GM19099 (cell line): ENCODE results near the gene SPANXN4.

ENCODE experiments used
- POLR2A ChIP-seq: IDR thresholded peaks from 3 replicates; pipeline ENCODE4 v1.6.1; 2011; ENCODE audit warnings: low read depth; ENCODE audit not compliant: insufficient read length; ENCODE audit errors: extremely low read depth

SPANXN4 gene, protein sequence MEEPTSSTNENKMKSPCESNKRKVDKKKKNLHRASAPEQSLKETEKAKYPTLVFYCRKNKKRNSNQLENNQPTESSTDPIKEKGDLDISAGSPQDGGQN

DNA sequence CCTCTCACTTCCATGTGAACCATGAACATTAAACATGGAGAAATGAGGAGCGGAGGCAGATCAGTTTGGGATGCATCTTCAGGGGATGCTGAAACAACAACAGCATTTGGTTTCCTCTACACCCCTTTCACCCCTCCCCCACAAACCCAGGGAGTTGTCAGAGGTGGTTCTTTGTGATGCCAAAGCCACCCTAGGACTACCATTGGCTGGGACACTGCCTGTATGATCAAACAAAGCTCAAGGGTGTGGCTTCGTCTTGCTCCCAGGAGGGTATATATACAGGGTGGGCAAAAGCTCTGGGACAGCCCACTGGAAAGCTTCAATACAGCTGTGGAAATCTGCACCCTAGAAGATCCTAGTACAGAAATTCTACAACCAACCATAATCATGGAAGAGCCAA is at the start of gene SPANXN4:
SPANXN4 (plus strand) TSS at position 301 of the 400 bp plus-strand sequence; CDS start at position 388, 87 bp downstream.
- TF ChIP-seq POLR2A = no peak

DNA sequence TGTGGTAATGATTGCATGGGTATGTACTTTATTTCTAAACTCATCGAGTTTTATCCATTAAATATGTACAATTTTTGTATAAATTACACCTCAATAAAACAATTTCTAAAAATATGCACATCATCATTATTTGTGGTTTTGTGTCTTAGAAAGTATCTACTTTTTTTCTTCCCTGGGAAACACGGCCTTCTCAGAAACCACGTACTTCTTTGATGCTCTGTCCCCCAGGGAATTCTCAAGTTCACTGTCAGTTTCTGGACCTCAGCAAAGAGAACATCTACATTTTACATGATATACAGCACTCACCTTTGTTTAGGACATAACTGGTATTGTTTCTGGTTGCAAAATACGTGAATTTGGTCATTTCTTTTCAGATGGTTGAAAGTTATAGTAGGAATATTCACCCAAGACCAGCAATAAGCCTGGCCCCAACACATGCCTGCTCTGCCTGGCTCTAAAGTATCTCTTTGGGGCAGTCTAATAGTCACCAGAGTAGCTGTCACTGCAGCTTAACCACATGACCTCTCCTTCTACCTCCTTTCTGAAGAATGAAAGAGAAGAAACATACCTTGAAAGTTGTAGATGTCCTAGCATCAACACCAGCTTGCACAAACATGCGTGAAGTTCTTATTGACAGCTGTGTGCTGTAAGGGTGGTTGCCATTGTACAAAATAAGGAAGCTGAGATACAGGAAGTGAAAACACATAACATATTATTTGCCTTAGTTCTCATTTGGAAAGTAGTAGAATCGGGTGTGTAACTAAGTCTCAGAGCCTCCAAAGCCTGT is 48.4 kb upstream of the SPANXN4 start:
- no peak for TF ChIP-seq POLR2A

DNA sequence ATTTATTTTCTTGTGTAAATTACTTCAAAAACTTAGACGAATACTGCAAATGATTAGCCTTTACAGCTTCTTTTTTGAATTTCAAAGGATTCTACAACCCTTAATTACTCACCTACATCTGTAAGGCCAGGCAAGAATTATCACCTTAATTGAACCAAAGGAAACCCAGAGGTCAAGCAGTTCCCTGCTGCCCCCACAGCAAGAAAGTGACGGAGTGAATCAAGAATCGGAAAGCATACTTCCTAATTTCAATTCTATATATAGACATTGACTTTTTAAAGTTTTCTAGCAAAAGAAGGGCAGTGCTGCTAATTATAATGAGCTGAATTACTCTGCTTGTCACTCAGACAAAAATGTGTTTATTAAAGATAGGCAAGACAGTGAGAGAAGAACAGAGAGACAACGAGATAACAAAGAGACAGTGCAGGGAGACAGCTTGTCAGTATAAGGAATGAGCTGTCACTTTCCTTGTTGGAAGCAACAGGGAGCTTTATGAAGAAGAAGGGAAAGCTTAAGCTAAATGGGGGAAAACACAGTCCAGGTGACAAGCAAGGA is 47.5 kb upstream of the SPANXN4 start:
- no peak for TF ChIP-seq POLR2A

DNA sequence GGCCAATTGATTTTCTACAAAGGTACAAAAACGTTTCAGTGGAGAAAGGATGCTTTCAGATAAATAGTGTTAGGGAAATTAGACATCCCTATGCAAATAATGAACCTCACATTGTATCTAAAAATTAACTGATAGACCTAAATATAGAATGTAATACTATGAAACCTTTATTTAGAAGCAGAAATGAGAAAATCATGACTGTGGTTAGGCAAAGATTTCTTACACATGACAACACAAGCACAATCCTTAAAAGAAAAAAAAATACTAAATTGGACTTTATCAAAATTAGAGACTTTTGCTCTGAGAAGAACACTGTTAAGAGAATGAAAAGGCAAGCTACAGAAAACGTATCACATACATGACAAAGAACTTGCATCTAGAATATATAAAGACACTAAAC is 43.0 kb upstream of the SPANXN4 start:
- TF ChIP-seq POLR2A = no peak

DNA sequence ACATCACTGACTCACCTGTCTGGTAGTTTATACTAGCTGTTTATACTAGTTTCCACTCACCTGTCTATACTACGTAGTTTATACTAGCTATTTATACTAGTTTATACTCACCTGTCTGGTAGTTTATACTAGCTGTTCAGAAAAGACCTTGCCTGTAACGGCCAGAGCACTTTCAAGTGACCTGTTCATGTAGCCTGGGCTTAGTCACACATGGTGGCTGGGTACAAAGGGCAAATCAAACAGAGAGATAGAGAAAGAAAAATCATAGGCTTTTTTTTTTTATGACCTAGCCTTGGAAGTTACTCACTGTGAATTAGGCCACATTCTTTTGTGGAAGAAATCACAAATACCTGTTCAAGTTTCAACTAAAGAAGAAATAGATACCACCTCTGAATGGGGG is 30.7 kb upstream of the SPANXN4 start:
- TF ChIP-seq POLR2A = no peak

DNA sequence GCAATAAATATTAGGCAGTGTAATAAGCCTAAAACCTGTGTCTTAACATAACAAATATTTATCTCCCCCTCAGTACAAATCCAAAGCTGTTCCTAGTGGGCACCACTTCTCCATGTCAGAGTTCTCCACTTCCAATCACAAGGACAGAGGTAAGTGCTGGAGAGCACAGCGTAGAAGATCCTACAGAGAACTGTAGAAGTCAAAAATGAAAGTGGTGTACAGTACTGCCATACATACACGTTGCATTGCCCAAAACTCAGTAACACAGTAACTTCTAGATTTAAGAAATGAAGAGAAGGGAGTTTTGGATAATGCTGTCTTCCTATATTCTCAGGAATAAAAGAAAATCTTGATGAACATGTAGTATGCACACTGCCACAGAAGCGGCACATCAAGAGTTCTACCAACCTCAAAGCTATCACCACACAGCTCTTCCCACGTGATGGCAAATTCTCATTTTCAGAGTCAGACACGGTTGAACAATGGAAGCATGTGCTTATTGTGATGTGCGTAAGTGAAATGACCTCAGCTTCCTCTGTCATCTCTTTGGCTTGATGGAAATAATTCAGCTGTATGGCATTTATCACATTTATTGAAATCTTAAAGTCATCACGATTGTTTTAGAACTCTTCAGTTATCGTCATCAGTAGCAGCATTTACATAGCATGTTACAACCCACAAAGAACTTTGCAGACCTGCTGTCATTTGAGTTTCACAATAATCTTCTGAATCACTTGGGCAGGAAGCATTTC is 27.1 kb upstream of the SPANXN4 start:
- no peak for TF ChIP-seq POLR2A

DNA sequence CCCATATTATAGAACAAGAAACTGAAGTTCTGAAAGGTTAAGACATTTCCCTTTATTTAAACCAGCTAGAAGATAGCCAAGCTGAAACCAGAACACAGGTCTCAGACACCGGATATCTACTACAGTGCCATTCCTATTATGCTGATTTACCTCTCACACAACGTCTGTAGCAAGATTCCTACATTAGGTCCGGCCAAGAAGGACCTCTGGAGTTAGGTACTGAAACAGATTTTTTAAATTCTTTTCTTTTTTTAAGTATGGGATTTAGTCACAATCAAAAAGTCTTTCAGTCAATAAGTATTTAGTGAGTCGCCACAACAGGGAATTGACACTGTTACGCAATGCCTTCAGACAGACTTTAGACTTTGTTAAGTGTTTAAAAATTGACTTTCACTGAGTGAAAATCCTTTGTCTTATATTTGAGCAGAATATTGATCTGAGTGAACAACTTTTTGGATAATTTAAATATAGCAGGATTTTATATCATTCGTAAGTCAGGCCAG is 26.5 kb upstream of the SPANXN4 start:
- TF ChIP-seq POLR2A = no peak

DNA sequence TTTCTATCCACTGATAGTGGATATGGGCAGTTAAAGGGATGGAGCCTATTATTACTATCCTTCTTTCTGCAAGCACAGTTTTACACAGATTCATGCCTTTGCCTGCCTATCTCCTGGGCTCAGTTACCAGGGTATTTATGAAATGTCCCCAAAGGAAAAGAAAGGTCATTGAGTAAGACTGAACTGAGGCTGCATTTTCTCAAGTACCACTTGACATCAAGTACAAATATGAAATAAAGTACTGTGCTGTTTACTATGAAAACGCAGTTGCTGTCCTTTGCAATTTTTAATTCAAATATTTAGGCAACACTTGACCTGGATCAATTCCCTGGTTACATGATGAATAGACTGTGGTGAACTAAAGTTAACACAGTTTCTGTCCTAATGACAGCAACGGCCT is 23.5 kb upstream of the SPANXN4 start:
- no peak for TF ChIP-seq POLR2A

DNA sequence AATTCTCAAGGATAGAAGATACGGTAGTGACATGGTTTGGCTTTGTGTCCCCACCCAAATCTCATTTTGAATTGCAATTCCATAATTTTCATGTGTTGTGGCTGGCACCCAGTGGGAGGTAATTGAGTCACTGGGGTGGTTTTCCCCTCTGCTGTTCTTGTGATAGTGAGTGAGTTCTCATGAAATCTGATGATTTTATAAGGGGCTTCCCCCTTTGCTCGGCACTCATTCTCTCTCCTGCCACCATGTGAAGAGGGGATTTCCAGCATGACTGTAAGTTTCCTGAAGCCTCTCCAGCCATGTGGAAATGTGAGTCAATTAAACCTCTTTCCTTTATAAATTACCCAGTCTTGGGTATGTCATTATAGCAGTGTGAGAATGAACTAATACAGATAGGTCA is 8.5 kb upstream of the SPANXN4 start:
- no peak for TF ChIP-seq POLR2A

DNA sequence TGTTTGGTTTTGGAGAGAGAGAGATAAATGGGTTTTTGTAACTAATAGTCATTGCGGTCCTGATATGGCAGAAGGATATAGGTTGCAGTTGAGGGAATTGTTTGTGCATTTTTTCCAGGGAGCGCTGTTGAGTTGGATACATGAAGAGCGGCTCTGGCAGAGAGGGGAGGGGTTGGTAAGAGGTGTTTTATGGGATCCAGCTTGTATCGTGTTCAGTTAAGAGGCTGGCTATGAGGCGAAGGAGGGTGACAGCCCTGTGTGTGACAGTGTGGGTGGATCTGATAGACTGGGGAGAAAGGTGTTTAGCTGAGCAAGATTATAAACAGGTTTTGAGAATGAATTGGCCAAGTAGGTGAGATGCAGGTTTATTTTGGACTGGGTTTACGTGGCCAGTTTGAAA is 1.5 kb downstream of the SPANXN4 start:
- no peak for TF ChIP-seq POLR2A

DNA sequence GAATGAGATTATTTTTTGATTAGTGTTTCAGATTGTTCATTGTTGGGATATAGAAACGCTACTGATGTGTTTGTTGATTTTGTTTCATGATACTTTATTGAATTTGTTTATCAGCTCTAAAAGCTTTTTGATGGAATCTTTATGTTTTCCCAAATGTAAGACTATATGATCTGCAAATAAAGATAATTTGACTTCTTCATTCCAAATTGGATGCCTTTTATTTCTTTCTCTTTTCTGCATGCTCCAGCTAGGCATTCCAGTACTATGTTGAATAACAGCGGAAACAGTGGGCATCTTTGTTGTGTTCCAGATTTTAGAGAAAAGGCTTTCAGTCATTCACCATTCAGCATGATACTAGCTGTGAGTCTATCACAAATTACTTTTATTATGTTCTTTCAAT is 21.8 kb downstream of the SPANXN4 start:
- no peak for TF ChIP-seq POLR2A

DNA sequence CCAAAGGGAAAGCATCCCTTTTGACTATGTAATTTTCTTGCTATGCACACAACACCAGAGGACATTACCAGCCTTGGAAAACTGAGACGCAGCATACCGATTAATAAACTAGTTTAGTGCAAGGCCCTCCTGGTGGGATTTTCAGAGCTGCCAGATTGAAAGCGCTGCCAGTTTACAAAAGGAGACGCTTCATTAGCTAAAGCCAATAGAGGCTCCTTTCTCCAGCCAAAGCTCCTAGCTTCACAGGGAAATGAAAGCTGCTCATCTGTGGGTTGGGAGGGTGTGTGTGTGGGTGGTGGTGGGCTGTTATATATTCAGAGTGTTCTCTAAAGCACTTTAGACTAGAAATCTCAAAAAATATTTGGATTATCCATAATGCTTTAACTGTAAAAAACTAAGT is 32.4 kb downstream of the SPANXN4 start:
- TF ChIP-seq POLR2A = no peak

DNA sequence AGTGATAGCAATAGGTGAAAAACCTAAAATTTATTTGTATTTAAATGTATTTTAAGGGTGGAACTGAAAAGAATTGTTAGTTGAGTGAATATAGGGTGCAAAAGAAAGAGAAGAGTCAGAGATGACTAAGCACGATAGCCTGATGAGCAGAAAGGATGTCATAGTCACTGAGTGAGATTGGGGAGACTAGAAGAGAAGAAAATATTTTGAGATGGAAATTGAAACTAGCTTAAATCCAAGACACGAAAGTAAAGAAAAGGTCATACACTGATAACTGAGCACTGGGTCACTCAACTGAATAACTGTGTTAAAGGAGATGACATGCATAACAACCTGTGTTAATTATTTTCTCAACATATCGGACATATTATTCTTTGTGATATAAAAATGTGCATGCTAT is 55.5 kb downstream of the SPANXN4 start:
- TF ChIP-seq POLR2A = no peak

DNA sequence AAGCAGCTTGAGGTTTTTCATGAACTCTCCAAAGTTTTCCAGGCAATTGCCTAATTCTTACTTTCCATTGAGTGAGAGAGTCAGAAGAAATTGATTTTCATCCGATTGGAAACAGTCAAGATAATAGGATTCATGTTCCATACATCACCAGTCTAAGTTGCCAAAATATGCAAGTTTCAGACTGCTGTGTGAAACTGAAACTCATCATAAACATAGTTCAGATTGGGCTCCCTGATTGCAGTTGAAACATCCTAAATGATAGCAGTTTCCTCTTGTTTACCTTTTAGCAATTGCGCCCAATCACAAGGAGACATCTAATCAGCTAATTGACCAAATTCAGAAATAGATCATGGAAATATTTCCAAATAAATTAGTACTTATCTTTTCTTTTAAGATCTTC is 56.8 kb downstream of the SPANXN4 start:
- no peak for TF ChIP-seq POLR2A
